ENCODE data around the gene NFIX. TPM values are rescaled to one million over a fixed set of nuclear protein-coding genes. Genes with fewer than 3 reads are reported as not detected.
A peak's percentile ranks its signal among the peaks of the same experiment; 100 is the strongest.

Gene NFIX
- total and polyA plus RNA-seq, 9 of the 15 experiments (the other 6 are each of a cell fraction or from before 2014, with no cell fraction given): 0.28 to 26.8 (median 5.4) TPM

DNA sequence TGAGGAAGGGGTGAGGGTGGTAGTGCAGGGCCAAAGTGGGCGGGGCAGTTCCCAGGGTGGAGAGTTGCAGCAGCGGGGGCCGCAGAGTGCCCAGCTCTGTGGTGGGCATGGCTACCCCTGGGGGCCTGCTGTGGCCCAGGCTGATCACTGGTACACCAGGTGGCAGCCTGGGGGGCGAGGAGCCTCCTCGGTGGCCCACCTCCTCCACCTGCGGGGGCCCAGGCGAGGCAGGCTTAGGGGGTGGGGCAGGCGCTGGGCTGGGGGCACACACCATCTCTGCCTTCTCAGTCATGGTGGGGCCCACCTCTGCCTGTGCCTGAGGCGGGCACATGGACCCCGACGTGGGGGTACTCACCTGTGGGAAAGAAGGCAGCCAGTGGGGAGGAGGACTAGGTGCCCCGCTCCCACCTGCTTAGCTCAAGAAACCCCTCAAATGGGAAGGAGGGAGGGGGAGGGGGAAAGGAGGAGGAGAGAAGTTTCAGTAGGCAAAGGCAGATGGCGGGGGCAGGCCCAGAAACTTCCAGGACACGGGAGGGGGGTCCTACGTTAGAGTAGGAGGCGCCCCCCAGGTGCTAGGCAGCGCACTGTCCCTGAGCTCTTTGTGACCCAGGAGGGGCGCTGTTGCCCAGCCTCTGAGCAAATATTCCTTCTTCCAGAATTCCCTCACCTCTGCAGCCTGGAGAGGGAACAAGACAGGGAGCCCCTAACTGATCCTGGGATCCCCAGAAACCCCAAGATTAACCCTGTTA, 105.7 kb downstream of the NFIX start (continued):
- TF ChIP-seq SMAD4 (CRISPR knock-in tag; conservative IDR thresholded peaks at IDR 0.05) (no peak), ZNF347 (CRISPR knock-in tag; IDR thresholded peaks at IDR 0.05; ENCODE audit: low read depth) (no peak), NUFIP1 (IDR thresholded peaks at IDR 0.05; ENCODE audit: partially characterized antibody) (no peak), PURB (CRISPR knock-in tag; IDR thresholded peaks at IDR 0.05; ENCODE audit: low read depth) (no peak), ZSCAN29 (IDR thresholded peaks at IDR 0.05) (no peak), HIVEP1 (CRISPR knock-in tag; IDR thresholded peaks at IDR 0.05) (no peak), ZNF143 (CRISPR knock-in tag; IDR thresholded peaks at IDR 0.05) (no peak), ARID2 (IDR thresholded peaks at IDR 0.05) (no peak), MAZ (CRISPR knock-in tag; conservative IDR thresholded peaks at IDR 0.05 in 1 of 2, IDR thresholded peaks at IDR 0.05 in 1 of 2) (peak in 1 of 2 experiments; percentile 62; a peak in 2 of 4 replicates), ZBTB8A (IDR thresholded peaks at IDR 0.05; ENCODE audit: partially characterized antibody) (no peak), HMG20B (CRISPR knock-in tag; IDR thresholded peaks at IDR 0.05) (no peak), HNRNPUL1 (IDR thresholded peaks at IDR 0.05; ENCODE audit: low read length) (no peak)
- TF ChIP-seq, protein P1, sequence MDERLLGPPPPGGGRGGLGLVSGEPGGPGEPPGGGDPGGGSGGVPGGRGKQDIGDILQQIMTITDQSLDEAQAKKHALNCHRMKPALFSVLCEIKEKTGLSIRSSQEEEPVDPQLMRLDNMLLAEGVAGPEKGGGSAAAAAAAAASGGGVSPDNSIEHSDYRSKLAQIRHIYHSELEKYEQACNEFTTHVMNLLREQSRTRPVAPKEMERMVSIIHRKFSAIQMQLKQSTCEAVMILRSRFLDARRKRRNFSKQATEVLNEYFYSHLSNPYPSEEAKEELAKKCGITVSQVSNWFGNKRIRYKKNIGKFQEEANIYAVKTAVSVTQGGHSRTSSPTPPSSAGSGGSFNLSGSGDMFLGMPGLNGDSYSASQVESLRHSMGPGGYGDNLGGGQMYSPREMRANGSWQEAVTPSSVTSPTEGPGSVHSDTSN (CRISPR knock-in tag; IDR thresholded peaks at IDR 0.05; ENCODE audit: low read depth): no peak
- TF ChIP-seq, protein P1 (tag; conservative IDR thresholded peaks at IDR 0.05; ENCODE audit: low read depth): no peak
- TF ChIP-seq, protein P2, sequence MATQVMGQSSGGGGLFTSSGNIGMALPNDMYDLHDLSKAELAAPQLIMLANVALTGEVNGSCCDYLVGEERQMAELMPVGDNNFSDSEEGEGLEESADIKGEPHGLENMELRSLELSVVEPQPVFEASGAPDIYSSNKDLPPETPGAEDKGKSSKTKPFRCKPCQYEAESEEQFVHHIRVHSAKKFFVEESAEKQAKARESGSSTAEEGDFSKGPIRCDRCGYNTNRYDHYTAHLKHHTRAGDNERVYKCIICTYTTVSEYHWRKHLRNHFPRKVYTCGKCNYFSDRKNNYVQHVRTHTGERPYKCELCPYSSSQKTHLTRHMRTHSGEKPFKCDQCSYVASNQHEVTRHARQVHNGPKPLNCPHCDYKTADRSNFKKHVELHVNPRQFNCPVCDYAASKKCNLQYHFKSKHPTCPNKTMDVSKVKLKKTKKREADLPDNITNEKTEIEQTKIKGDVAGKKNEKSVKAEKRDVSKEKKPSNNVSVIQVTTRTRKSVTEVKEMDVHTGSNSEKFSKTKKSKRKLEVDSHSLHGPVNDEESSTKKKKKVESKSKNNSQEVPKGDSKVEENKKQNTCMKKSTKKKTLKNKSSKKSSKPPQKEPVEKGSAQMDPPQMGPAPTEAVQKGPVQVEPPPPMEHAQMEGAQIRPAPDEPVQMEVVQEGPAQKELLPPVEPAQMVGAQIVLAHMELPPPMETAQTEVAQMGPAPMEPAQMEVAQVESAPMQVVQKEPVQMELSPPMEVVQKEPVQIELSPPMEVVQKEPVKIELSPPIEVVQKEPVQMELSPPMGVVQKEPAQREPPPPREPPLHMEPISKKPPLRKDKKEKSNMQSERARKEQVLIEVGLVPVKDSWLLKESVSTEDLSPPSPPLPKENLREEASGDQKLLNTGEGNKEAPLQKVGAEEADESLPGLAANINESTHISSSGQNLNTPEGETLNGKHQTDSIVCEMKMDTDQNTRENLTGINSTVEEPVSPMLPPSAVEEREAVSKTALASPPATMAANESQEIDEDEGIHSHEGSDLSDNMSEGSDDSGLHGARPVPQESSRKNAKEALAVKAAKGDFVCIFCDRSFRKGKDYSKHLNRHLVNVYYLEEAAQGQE (IDR thresholded peaks at IDR 0.05; ENCODE audit: borderline replicate concordance): no peak; the same call in 1 of the 2 replicates
- TF ChIP-seq, protein P2 (CRISPR knock-in tag; IDR thresholded peaks at IDR 0.05; ENCODE audit: low read depth): no peak
- TF ChIP-seq, protein P3, sequence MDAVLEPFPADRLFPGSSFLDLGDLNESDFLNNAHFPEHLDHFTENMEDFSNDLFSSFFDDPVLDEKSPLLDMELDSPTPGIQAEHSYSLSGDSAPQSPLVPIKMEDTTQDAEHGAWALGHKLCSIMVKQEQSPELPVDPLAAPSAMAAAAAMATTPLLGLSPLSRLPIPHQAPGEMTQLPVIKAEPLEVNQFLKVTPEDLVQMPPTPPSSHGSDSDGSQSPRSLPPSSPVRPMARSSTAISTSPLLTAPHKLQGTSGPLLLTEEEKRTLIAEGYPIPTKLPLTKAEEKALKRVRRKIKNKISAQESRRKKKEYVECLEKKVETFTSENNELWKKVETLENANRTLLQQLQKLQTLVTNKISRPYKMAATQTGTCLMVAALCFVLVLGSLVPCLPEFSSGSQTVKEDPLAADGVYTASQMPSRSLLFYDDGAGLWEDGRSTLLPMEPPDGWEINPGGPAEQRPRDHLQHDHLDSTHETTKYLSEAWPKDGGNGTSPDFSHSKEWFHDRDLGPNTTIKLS (IDR thresholded peaks at IDR 0.05; ENCODE audit: borderline replicate concordance, low read depth): no peak
